Activated B cell treated with CpG ODN at 0.5 μM for 24 hours (primary cell): ENCODE measurements around the gene APBA2. TPM values are rescaled to one million over a fixed set of nuclear protein-coding genes. Genes with fewer than 3 reads are reported as not detected.

Experiments used
- ATAC-seq: fragments of 200-7000 bp; cut with Tn5 transposase; one replicate; pipeline ENCODE4 v1.10.0; 2021; ENCODE audit warnings: low read depth, mild to moderate bottlenecking, moderate library complexity
- CTCF ChIA-PET: fragments of 350-600 bp; sonication (Branson Sonifier 250); formaldehyde crosslinking; loops from one replicate; lab custom pipeline; 2021; ENCODE audit warnings: antibody characterized with exemption; lab: Charles Lee
- POLR2A ChIA-PET: fragments of 350-600 bp; sonication (Branson Sonifier 250); formaldehyde crosslinking; loops from one replicate; lab custom pipeline; 2021; ENCODE audit warnings: antibody characterized with exemption; lab: Charles Lee
- DNase-seq: peaks from one replicate; pipeline ENCODE4 v3.0.0; 2022
- H3K27ac Mint-ChIP-seq: one replicate; pipeline ENCODE4 v1.8.0; 2020; ENCODE audit warnings: mixed read lengths
- H3K27me3 Mint-ChIP-seq: one replicate; pipeline ENCODE4 v1.8.0; 2021; ENCODE audit warnings: mixed read lengths
- H3K36me3 Mint-ChIP-seq: one replicate; pipeline ENCODE4 v1.8.0; 2021; ENCODE audit warnings: low read depth, mixed read lengths
- H3K4me1 Mint-ChIP-seq: one replicate; pipeline ENCODE4 v1.8.0; 2021; ENCODE audit warnings: mixed read lengths
- H3K4me3 Mint-ChIP-seq: one replicate; pipeline ENCODE4 v1.8.0; 2020; ENCODE audit warnings: mild to moderate bottlenecking, mixed read lengths
- H3K9me3 Mint-ChIP-seq: one replicate; pipeline ENCODE4 v1.8.0; 2020; ENCODE audit warnings: mixed read lengths
- CTCF ChIP-seq: fragments of 200-600 bp; IDR thresholded peaks from one replicate; pipeline ENCODE4 v1.8.0; 2022; ENCODE audit warnings: antibody characterized with exemption, mild to moderate bottlenecking
- intact Hi-C: fragments of 100-400 bp; cut with micrococcal nuclease; formaldehyde crosslinking; loops from one replicate; pipeline ENCODE4 v1.15.1; 2024
- total RNA-seq: library from RNA; stranded (reverse); gene quantifications from 2 replicates; pipeline ENCODE4 v1.2.3, GENCODE V29; 2022

APBA2 gene
- total RNA-seq, 1 donor from 2014 or later = not detected

GRCh38 chr15:28992336-28992864, 106.6 kb downstream of the APBA2 start:
- Mint-ChIP-seq H3K27ac (no peak overlapping the region), H3K36me3 (no peaks in the 10 kb centered on the region), H3K4me1 (no peaks in the 10 kb centered on the region), H3K4me3 (no peak overlapping the region), H3K27me3 (no peaks in the 10 kb centered on the region), H3K9me3 (no peaks in the 10 kb centered on the region)
- TF ChIP-seq CTCF = no peak
- ChIA-PET CTCF (no interaction called here), POLR2A (no interaction called here)
- no peak for DNase-seq
- intact Hi-C loops = no loop called here
- no peak for ATAC-seq

GRCh38 chr15:28993051-28993719, 107.4 kb downstream of the APBA2 start:
- intact Hi-C loops = no loop called here
- H3K27me3 Mint-ChIP-seq = no peaks in the 10 kb centered on the region
- ChIA-PET CTCF (no interaction called here), POLR2A (no interaction called here)
- no peaks in the 10 kb centered on the region for H3K9me3 Mint-ChIP-seq
- no peak for ATAC-seq
- no peak overlapping the region for H3K4me3 Mint-ChIP-seq
- TF ChIP-seq CTCF = no peak
- H3K4me1 Mint-ChIP-seq = no peaks in the 10 kb centered on the region
- no peak overlapping the region for H3K27ac Mint-ChIP-seq
- DNase-seq = no peak
- no peaks in the 10 kb centered on the region for H3K36me3 Mint-ChIP-seq

DNA sequence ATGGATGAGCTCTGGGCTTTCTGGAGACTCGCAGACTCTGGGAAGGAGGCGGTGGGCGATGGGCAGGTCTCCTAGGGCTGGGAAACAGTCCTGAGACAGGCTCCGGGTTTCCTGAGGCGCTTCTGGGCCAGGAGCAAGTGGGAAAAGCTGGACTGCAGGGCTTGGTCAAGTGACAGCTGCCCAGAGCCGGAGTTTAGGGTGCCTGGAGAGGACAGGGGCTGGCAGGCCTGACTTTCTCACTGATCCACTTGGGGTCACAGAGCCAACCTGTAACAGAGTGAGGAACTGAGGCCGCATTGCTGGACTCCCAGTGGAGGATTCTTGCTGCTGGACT, 107.9 kb downstream of the APBA2 start:
- no peak for ATAC-seq
- intact Hi-C loops = no loop called here
- ChIA-PET CTCF (no interaction called here), POLR2A (no interaction called here)
- no peak overlapping the region for H3K27ac Mint-ChIP-seq
- no peaks in the 10 kb centered on the region for H3K27me3 Mint-ChIP-seq
- TF ChIP-seq CTCF = no peak
- no peaks in the 10 kb centered on the region for H3K36me3 Mint-ChIP-seq
- no peak for DNase-seq
- no peaks in the 10 kb centered on the region for H3K9me3 Mint-ChIP-seq
- no peaks in the 10 kb centered on the region for H3K4me1 Mint-ChIP-seq
- H3K4me3 Mint-ChIP-seq = no peak overlapping the region

GRCh38 chr15:28994142-28994830, 108.5 kb downstream of the APBA2 start:
- Mint-ChIP-seq H3K27ac (no peak overlapping the region), H3K27me3 (no peaks in the 10 kb centered on the region), H3K4me3 (no peak overlapping the region), H3K36me3 (no peaks in the 10 kb centered on the region), H3K4me1 (no peaks in the 10 kb centered on the region), H3K9me3 (no peaks in the 10 kb centered on the region)
- intact Hi-C loops = no loop called here
- no peak for TF ChIP-seq CTCF
- ChIA-PET POLR2A (no interaction called here), CTCF (no interaction called here)
- DNase-seq = no peak
- ATAC-seq = no peak

DNA sequence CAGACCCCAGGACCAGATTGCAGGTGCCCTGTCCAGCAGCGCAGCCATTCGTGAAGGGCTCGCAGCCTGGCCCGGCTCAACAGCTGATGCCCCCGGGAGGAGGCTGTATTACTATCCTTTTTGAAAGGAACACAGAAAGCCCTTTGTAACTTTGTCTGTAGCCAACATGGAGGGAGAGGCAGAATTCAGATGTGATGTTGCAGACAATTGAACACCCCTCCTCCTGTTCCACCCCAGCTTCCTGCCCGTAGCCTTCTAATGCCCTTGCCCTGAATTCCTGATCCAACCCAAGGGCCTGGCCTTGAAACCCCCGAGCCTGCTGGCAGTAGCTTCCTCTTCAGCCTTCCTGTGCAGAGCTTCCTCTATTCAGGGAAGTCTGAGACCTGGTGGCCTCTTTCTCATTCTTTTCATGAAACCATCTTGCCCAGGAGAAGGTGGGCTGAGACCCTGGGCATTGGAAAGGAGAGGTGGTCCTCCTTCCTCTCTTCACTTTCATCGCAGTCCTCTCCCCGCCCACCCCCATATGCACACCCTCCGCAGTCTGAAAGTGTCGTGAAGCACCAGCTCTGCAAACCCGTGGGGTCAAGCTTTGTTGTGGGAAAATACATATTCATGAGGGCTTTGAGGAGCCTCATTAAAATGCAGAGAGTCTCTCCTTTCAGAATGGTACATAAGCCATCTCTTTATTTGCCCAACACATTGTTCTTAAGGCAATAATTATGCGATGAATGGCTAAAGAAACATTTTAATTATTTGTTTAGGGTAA, 109.2 kb downstream of the APBA2 start:
- ChIA-PET POLR2A (no interaction called here), CTCF (no interaction called here)
- TF ChIP-seq CTCF = no peak
- intact Hi-C loops = no loop called here
- Mint-ChIP-seq H3K4me1 (no peaks in the 10 kb centered on the region), H3K27ac (no peak overlapping the region), H3K4me3 (no peak overlapping the region), H3K27me3 (no peaks in the 10 kb centered on the region), H3K9me3 (no peaks in the 10 kb centered on the region), H3K36me3 (no peaks in the 10 kb centered on the region)
- DNase-seq (no peak), ATAC-seq (no peak)
